ENCODE results near the gene CNTNAP4. TPM values are rescaled to one million over a fixed set of nuclear protein-coding genes. Genes with fewer than 3 reads are reported as not detected.

The CNTNAP4 gene
- total RNA-seq, 1 experiment from 2014 or later, result not detected

GRCh38 chr16:76371441-76371840, 94.2 kb downstream of the CNTNAP4 start:
- no peak overlapping the region for H3K4me2 ChIP-seq (ENCODE audit: low read length)
- no peak overlapping the region for H3K4me3 ChIP-seq (replicated peaks in 1 of 2; ENCODE audit: low read depth in 1 of 2, low read length in 2 of 2)
- CTCF ChIA-PET, result no interaction called here
- no peak overlapping the region for H2AFZ ChIP-seq (ENCODE audit: low read depth, low read length, poor library complexity, severe bottlenecking)
- no peak overlapping the region for H3K27ac ChIP-seq (ENCODE audit: low read depth, low read length)
- H3K9me3 ChIP-seq (ENCODE audit: control insufficient read depth in 1 of 2, insufficient read depth in 1 of 2, low read depth in 1 of 2, low read length in 2 of 2), result peaks cover 0 to 4% of the 10 kb centered on the region in 2 experiments; a peak in 1 of 4 replicates
- H3K36me3 ChIP-seq (ENCODE audit: control insufficient read depth in 1 of 2, insufficient read depth in 2 of 2, low read length in 2 of 2), result no peaks in the 10 kb centered on the region
- no peaks in the 10 kb centered on the region for H3K79me2 ChIP-seq (ENCODE audit: insufficient read depth, low read length)
- intact Hi-C loops (cut with micrococcal nuclease), result no loop called here
- RAD21 ChIA-PET (ENCODE audit: low non-redundant PET in 1 of 2, low total read pairs in 2 of 2, uncharacterized antibody in 2 of 2, unreplicated experiment in 2 of 2), result no interaction called here
- no peaks in the 10 kb centered on the region for H3K27me3 ChIP-seq (ENCODE audit: insufficient read depth, low read length)
- H4K20me1 ChIP-seq (ENCODE audit: insufficient read depth), result no peaks in the 10 kb centered on the region
- H3K9ac ChIP-seq (ENCODE audit: low read length), result no peak overlapping the region
- no peaks in the 10 kb centered on the region for H3K9me2 ChIP-seq (ENCODE audit: insufficient read depth)
- DNase-seq (ENCODE audit: low read depth, low spot score) (no peak), ATAC-seq (no peak)
- TF ChIP-seq EZH2phosphoT487 (IDR thresholded peaks at IDR 0.05; ENCODE audit: borderline replicate concordance), result no peak
- TF ChIP-seq YY1 (IDR thresholded peaks at IDR 0.05; ENCODE audit: extremely low read depth, insufficient replicate concordance, low read depth, low read length), result no peak
- no peak for TF ChIP-seq ZNF274 (IDR thresholded peaks at IDR 0.05; ENCODE audit: low read depth, low read length)
- TF ChIP-seq SRF (IDR thresholded peaks at IDR 0.05; ENCODE audit: low read depth), result no peak
- TF ChIP-seq POLR2A (IDR thresholded peaks at IDR 0.05; ENCODE audit: borderline replicate concordance, extremely low read depth, insufficient read depth, insufficient read length), result no peak
- no peak for TF ChIP-seq SP1 (IDR thresholded peaks at IDR 0.05; ENCODE audit: low read depth)
- TF ChIP-seq ZFX (IDR thresholded peaks at IDR 0.05), result no peak
- no peak for TF ChIP-seq REST (IDR thresholded peaks at IDR 0.05; ENCODE audit: low read depth)
- no TSS peak for BruUV-seq (replicated peaks)
- POLR2A ChIA-PET, result no interaction called here
- H3K4me1 ChIP-seq (ENCODE audit: control insufficient read depth in 1 of 2, insufficient read depth in 2 of 2, low read length in 2 of 2), result no peaks in the 10 kb centered on the region

Measured in HCT116 (cell line).